GM19238 (cell line): Measurements from ENCODE around the gene P2RX3.
"Not testable (repeated sequence)": the region's sequence is repeated elsewhere in the genome, so short reads cannot be mapped to it uniquely, and the experiment has no call there.

Experiments
- DNase-seq: peaks from one replicate; pipeline ENCODE4 v3.0.0; 2011; ENCODE audit warnings: low spot score; ENCODE audit not compliant: insufficient read length

Gene P2RX3

DNA sequence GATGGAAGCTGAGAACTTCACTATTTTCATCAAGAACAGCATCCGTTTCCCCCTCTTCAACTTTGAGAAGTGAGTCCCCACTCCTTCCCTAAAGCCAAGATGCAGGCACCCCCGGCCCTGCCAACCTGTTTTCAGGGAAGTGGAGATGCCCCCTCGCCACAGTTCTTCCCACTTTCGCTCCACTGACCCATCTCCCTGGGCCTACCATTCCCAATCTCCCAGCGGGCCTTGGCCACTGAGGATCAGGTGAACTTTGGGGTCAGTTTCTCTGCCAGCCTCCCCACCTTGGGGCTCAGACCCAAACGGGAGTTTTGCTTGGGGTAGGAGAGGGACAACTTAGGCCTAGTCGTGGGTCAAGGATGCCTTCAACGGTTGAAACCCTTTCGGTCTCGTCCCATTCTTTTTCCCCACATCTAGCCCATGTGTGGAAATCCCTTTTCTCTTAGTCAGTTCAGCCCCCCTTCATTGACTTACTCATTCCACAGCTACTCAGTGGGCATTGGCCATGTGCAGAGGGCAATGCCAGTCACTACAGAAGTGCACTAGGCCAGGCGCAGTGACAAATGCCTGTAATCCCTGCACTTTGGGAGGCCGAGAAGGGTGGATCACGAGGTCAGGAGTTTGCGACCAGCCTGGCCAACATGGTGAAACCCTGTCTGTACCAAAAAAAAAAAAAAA lies 10.6 kb downstream of the P2RX3 start:
- DNase-seq = no peak

DNA sequence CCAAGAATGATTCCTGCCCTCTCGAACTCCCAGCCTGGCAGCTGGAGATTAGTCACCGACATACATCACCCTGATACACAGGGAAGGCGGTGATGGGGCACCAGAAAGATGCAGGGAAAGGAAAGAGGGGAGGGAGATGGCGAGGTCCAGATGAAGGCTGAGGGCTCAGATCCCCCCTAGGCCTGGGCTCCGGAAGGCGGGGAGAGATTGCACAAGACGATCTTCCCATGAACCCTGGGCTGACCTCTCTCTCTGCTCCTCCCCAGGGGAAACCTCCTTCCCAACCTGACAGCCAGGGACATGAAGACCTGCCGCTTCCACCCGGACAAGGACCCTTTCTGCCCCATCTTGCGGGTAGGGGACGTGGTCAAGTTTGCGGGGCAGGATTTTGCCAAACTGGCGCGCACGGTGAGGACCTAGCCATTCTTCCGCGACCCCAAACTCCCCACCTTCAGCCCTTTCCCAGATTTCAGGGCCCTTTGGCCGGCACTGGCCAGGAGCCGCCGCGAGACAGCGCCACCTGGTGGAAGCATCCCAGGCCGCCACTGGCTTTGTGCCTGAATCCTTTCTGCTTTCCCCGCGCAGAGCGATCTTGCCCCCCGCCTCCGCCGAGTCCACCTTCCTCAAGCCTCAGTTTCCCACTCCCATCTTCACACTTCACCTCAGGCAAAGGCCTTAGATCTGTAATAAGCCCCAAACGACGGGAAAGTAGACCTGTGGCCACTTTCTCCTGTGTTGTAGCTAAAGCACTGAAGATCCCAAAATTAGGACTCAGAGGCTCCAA lies 11.5 kb downstream of the P2RX3 start:
- peak; percentile 63 for DNase-seq

DNA sequence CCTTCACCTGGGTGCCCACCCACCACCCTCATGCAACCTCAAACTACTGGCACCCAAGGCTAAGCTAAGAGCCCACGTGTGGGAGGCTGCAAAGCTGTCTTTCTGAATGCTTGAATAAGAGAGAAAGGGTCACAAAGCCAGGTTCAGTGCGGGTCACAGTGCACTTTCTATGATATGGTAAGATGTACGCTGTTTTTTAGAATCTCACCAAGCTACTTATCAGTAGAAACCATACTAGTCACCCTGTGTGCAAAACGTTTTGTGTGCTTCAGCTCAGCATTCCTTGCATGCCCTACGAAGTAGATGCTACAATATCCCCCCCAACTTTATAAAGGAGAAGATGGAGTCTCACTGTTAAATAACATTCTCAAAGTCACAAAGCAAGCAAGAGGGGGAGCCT lies 14.9 kb downstream of the P2RX3 start:
- DNase-seq = no peak

DNA sequence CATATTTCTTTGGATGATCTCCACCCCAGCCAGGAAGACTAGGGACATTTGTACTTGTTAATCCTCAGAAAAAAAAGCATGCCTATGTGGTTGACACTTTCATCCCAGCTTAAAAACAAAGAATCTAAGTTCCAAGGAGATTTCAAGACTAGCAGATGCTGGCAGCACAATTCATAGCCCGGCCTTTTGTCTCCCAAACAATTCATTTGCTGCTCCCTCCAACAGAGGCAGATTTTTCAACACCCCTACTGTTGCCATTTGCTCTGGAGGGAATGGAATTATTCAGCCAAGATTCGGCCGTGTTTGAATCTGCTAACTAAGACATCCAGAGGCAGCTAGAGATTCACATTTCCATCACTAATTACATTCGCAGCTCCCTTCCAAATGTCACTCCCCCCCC lies 15.3 kb downstream of the P2RX3 start:
- no peak for DNase-seq

DNA sequence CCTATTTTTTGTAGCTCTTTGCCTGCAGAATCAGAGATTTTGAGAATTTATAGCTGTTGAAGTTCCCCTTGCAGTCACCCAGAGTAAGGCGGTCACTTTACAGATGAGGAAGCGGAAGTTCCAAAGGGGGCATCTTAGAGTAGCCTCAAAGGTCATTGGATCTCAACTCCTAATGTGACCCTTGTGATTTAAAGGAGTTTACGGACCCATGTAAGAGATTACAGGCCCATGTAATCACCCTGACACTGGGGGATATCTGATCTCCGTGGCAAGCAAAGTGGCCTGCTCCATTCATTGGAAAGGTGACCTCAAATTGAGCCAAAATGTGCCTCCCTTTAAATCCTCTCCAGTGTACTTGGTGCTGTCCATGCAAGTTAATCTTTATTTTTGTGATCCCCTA lies 15.7 kb downstream of the P2RX3 start:
- DNase-seq = no peak

DNA sequence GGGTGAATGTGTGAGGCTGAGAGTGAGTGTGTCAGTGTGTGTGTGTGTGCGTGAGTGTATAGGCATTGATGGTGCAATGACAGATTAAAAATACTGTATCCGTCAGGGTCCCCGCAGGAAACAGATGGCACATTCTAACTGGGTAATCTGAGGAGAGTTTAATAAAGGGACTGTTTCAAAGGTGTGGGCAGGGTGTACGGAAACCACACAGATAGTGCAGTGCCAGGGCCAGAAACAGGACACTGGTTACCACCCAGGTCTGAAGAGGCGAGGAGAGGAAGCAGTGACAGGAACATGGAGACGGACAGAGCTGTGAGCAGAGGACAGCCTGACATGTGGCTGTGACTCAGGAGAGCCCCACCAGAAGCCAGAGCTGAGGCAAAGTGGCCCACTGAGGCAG lies 16.5 kb downstream of the P2RX3 start:
- no peak for DNase-seq

DNA sequence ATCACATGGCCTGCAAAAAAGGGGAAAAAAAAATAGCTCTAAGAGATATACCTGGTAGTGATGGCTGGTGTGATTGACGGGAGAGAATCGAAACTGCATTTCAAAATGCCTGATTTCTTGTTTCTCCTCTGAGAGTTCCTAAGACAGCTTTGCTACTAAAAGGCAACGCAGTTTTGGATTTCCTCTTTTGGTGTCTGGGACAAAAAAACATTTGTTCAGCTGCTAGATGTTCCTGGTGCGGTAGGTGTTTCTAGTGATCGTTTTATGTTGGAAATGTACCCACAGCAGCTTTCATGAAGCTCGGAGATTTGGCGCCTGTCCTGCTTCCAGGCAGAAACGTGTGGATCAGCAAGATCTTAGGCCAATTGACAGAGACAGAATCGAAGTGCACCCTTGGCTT lies 18.1 kb downstream of the P2RX3 start:
- DNase-seq = no peak

DNA sequence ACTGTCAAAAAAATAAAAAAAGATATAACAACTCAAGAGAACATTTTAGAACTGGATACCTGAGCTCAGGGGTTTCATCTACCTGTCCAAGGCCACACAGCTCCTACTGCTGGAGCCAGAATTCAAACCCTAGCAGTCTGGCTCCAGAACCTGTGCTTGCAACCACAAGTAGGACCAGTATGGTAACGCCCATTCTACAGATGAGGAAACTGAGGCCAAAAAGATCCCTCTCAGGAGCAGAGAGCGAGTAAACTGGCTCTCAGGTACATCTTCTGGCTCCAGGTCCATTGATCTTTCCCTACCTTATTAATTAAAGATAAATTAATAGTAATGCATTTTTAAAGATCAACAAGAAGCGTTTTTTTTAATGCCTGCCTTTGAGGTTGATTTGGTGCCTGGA lies 19.2 kb downstream of the P2RX3 start:
- DNase-seq = no peak

DNA sequence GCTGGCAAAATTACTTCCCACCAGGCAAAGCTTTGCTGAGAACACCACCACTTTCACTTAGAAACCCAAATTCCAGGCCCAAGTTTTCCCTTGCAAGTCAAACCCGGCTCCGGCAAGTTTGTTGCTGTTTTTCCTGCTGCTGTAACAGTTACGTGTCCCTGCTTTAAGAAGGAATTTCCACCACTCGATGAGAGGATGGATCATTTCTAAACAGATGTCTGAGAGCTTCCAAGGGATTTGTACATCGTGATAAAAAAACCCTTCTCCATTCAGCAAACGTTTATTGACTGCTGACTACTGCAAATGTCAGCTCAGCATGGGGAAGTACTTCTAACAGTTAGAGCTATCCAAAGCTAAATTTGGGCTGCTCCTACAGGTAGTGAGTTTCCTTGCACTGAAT lies 19.7 kb downstream of the P2RX3 start:
- no peak for DNase-seq

DNA sequence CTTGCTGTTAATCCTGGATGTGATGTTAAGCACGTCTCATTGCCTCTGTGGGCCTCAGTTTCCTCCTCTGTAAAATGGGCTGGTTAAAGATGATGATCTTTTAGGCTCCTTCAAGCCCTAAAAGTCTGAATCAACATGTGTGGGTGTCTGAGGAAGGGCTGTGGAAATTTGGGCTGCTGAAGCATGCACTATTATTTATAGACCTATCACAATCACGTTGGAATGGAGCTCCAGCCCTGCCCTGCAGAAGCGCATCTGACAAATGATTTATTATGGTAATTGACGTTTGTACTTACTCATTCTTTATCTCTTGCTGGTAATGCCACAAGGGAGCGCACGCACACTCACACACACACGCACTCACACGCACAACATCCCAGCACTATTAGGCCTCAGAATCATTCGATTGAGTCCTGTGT lies 20.4 kb downstream of the P2RX3 start:
- no peak for DNase-seq

DNA sequence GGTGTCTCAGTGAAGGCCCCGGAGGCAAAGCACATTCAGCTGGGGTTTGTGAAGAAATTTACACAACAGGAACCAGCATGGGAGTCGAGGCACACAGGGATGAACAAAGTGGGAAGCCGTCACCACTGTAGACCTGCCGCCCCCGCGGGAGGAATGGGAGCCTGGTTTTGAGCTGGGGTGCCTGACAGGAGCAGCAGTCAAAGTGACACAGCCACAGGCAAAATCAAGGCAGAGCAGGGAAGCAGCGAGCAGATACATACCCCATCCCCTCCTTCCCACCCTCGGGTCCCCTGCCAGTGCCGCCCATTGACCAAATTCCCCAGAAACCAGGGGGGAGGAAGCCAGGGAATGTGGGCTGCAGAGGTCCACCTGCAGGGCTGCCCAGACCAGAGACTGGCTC lies 20.8 kb downstream of the P2RX3 start:
- no peak for DNase-seq

DNA sequence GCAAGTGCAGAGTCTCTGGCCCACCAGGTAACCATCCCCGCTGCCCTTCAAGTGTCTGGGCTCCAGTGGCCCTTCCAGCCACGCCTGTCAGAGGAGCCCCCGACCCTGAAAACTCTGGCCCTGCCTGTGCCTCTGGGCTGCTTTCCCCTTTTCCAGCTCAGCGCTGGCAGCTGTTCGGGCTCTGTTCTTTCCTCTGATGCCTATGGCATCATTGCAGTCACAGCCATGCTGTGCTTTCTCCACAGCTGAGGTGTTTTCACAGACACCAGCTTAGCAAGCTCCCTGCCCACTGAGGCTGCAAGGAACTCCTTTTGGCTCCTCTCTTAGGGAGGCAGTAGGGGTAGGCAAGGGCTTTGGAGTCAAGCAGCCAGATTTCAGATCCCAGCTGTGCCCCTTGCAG lies 21.2 kb downstream of the P2RX3 start:
- DNase-seq = no peak

DNA sequence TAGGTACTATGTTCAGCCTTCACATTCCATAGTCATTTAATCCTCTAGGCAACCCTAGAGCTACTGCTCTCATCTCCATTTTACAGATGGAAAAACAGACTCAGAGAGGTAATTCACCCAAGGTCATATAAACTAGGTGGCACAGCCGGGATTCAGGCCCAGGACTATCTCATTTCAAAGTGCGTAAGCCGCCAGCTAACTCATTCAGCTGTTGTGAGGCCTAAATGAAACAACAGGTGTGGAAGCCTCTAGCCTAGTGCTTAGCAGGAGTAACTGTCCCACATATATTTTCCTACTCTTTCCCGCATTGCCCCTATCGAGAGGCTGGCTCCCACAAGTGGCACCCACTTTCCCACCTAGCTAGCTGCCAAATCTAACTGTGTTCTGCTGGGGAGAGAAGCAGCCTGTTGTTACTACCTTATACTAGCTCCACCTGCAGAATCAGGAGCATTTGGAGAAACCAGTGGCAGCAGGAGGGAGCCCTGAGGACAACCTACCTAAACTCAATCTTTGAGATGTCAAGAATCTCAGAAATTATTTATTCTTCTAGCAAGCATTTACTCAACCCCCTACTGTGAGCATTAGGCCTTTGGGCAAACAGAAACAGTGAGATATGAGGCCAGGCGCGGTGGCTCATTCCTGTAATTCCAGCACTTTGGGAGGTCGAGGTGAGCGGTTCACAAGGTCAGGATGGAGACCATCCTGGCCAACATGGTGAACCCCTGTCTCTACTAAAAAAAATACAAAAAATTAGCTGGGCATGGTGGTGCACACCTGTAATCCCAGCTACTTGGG lies 21.9 kb downstream of the P2RX3 start:
- no peak for DNase-seq

DNA sequence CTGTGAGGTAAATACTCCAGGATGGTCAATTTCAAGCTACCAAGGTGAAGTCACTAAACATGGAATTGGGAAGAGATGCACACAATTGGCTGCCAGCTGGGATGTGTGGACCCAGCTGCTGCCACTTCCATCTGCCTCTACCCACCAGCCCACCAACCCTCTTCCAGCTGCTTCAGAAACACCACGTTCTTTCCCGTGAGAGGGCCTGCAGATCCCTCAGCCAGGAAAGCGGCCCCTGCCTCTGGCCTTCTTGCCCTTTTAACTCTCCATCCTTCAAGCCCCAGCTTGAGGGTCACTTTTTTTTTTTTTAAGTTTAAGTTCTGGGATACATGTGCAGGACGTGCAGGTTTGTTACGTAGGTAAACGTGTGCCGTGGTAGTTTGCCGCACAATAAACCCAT lies 22.8 kb downstream of the P2RX3 start:
- DNase-seq = no peak

DNA sequence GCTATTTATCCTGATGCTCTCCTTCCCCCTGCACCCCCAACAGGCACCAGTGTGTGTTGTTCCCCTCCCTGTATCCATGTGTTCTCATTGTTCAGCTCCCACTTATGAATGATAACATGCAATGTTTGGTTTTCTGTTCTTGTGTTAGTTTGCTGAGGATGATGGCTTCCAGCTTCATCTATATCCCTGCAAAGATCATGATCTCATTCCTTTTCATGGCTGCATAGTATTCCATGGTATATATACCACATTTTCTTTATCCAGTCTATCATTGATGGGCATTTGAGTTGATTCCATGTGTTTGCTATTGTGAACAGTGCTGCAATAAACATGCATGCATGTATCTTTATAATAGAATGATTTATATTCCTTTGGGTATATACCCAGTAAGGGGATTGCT lies 23.3 kb downstream of the P2RX3 start:
- DNase-seq = not testable (repeated sequence)

DNA sequence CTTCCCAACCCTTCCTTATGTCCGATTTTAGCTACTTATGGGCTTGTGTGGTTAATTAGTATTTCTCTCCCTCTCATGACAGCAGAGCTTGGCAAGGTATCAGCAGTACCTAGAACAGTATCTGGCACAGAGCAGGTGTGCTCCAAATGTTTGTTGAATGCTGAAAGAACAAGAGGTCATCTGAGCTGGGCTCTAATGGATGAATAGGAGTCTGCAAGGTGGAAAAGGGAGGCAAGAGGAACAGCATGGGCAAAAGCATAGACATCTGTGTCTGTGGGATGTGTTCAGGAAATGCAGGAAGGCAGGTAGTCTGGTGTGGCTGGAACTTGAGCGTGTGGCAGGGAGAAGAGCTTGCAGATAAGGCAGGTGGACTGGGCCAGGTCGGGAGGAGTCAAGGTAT lies 23.8 kb downstream of the P2RX3 start:
- no peak for DNase-seq

DNA sequence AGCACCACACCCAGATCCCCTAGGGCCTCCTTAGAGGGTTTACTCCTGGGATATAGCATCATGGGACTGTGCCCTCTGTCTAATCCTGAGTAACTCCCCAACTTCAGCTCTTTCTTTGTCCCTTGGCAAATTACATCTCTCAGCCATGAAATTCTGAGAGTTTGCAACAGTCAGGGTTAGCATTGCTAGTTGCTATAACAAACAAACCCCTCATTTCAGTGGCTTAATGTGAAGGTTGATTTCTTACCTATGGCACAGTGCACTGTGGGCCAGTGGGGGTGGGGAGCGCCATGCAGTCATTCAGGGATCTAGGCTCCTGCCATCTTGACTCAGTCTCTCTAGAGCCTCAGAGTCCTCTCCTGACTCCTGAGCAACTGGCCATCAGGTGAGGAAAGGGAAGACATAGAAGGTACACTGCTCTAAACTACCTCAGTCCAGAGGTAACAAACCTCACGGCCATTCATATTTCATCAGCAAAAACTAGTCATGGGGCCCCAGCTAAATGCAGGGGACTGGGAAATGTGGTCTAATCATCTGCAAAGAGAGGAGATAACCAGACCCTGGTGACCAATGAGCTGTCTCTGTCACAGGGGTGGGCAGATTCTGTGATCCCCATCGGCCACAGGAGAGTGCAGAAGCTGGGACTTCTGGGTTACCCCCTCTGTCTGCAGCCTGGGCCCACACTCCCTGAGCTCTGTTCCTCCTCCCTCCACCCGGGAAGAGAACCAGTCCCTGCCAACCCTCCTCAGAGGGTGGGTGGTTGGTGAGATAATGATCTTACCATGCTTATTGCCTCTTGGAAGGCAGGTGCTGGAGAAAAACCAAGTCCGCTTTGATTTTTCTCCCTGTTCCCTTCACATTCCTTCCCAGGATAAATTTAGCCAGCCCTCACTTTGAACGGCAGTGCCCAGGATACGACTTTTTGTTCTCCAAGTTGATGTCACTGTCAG lies 25.3 kb downstream of the P2RX3 start:
- DNase-seq = no peak

DNA sequence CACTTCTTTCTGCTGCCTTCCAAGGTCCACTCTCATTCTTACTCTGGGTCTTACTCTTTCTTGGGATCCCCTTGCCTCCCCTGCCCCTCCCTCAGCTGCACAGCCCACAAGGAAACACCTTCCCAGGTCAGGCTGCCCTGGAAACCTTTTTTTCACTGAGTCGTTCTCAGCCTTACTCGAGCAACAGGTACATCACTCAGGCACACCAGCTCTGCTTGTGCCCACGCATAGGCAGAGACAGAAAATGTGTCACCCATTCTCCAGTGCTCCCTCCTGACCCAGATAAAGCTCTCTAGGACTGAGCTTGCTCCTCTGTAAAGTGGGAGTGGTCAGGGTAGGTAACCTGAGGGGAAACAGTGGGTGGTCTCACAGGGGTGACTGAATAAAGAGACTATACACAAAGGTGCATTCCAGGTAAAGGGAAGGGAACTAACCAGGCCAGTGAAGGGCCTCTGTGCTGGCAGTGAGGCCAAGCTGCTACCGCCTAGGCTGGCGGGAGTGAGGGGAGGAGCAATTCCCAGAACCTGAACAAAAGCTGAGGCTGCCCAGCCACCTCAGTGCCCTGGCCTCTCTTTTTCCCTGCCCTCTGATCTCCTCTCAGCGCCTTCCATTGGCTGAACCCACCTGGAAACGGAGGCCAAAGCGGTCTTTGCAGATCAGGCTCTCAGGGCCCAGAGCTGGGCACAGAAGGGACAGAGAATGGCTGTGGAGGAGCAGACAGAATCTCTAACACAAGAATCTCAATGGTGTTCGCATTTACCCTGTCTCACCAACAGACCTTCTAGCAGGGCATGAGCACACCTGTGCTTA lies 26.9 kb downstream of the P2RX3 start:
- DNase-seq = no peak

DNA sequence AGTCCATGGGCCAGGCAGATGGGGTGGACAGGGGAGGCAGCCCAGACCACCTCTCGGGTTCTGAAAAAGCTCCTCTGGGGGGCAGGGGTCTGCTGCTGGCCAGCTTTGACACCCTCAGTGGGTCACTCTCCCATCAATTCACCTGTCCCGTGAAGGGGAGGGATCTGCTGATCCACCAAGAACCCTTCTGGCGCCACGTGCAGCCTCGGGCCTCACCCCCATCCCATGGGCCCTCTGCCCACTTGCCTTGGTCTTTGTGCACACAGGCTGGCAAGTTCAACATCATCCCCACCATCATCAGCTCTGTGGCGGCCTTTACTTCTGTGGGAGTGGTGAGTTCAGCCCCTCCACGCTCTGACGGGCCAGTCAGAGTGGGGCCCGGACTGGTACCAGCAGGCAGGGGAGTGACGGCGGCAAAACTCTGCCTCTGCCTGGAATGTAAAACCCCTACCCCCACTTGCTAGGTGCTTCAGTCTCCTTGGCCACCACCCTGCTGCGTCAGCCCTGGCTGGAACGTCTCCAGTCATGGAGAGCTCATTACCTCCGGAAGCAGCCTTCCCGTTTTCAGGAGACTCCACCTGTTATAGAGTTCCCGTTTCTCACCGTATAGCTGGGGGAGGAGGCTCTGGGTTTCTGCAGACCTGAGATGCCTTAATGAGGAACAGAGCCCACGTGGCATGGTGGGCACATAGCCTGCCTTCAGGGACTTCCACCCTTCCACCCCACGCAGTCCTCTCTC lies 30.1 kb downstream of the P2RX3 start:
- no peak for DNase-seq

DNA sequence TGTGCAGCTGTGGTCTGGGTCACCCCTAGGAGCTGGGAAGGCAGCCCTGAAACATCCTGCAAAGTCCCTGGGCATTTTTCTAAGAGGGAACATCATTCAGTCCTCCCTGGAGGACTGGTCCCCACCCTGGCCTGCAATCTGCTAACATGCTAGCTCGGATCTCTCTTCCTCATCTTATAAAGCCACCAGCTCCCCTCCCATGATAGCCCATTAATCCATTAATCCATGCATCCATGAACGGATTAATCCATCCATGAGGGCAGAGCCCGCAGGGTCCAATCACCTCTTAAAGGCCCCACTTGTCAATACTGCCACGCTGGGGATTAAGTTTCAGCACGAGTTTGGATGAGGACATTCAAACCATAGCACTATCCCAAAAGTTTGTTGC lies 30.7 kb downstream of the P2RX3 start:
- no peak for DNase-seq
